Vagina (tissue), 2 donors: Measurements from ENCODE around the gene BEST1.
A peak's percentile ranks its signal among the peaks of the same experiment; 100 is the strongest.

Experiments used
- CTCF ChIP-seq, 3 experiments: fragments of 450-650 bp in 2 of 3; fragments of 200-600 bp in 1 of 3; sonication (generic) in 1 of 3; IDR thresholded peaks; one replicate each; pipeline ENCODE4 v1.5.1; 2017 to 2019; ENCODE audit warnings: antibody characterized with exemption in 3 of 3, mild to moderate bottlenecking in 2 of 3, moderate library complexity in 2 of 3
- POLR2AphosphoS5 ChIP-seq, 2 donors: sonication (generic); formaldehyde crosslinking; IDR thresholded peaks; one replicate each; pipeline ENCODE4 v1.9.0; 2017; ENCODE audit warnings: antibody characterized with exemption in 2 of 2, mild to moderate bottlenecking in 2 of 2, low read depth in 1 of 2; ENCODE audit not compliant: insufficient read depth in 1 of 2

GRCh38 chr11:61910187-61911127, 39.7 kb upstream of the BEST1 start:
- TF ChIP-seq POLR2AphosphoS5 (IDR thresholded peaks at IDR 0.05; ENCODE audit: insufficient read depth in 1 of 2, low read depth in 1 of 2) (peak in 1 of 2 donors; percentile 17), CTCF (IDR thresholded peaks at IDR 0.05) (no peak)
